Lower leg skin (tissue), 4 donors: ENCODE measurements around the gene COX10. TPM values are rescaled to one million over a fixed set of nuclear protein-coding genes. Genes with fewer than 3 reads are reported as not detected.

ENCODE experiments used
- DNase-seq, 2 donors: peaks; one replicate each; pipeline ENCODE4 v3.0.0-alpha.2; 2019; ENCODE audit warnings: low spot score in 2 of 2
- H3K4me3 ChIP-seq: fragments of 200-600 bp; sonication (generic); 2 replicates; pipeline ENCODE4 v1.5.1; 2017; ENCODE audit warnings: mild to moderate bottlenecking, low read depth; ENCODE audit not compliant: poor library complexity, severe bottlenecking
- CTCF ChIP-seq, 3 donors: fragments of 450-650 bp; IDR thresholded peaks; one replicate each; pipeline ENCODE4 v1.5.1; 2016; ENCODE audit warnings: antibody characterized with exemption in 3 of 3, mild to moderate bottlenecking in 3 of 3, moderate library complexity in 2 of 3
- POLR2A ChIP-seq, 2 donors: fragments of 450-650 bp; IDR thresholded peaks; one replicate each; pipeline ENCODE4 v1.6.1; 2016 to 2017; ENCODE audit warnings: antibody characterized with exemption in 2 of 2, mild to moderate bottlenecking in 1 of 2, moderate library complexity in 1 of 2
- WGBS, 2 donors: methylation state at CpG; one replicate each; pipeline ENCODE4 v1.1.5; 2018; 5-methylcytosine and 5-hydroxymethylcytosine counted together
- intact Hi-C: fragments of 100-400 bp; cut with DNase I; formaldehyde crosslinking; loops from one replicate; pipeline ENCODE4 v1.15.0; 2023; ENCODE audit warnings: low total_unique reads
- total RNA-seq, 4 donors: library from RNA; depleted of rRNA; stranded (reverse); fragments of >200 nt; gene quantifications; one replicate each; pipeline ENCODE4 v1.1.0, GENCODE V29; 2016

Gene COX10
- total RNA-seq, 4 donors from 2014 or later: 17.8 to 24.5 (median 21.6) TPM

- no peak overlapping the region for H3K4me3 ChIP-seq
- intact Hi-C loops: no loop called here
- TF ChIP-seq POLR2A (IDR thresholded peaks at IDR 0.05): no peak
- no peak for TF ChIP-seq CTCF (IDR thresholded peaks at IDR 0.05)
- 68 to 89% methylated on average over 1 of the region's 1 CpG for WGBS, 2 donors
- no peak for DNase-seq
Measured at GRCh38 chr17:14245002-14245401, 175.7 kb downstream of the COX10 start.

- DNase-seq: no peak
- H3K4me3 ChIP-seq: no peak overlapping the region
- WGBS, 2 donors: 96 to 98% methylated on average over 3 of the region's 3 CpGs
- TF ChIP-seq POLR2A (IDR thresholded peaks at IDR 0.05) (no peak), CTCF (IDR thresholded peaks at IDR 0.05) (no peak)
- intact Hi-C loops: no loop called here
Measured at GRCh38 chr17:14245629-14246028, 176.3 kb downstream of the COX10 start.

Other genes starting within 250 kb of the COX10 start
- not detected for gene CDRT15, start 167.4 kb downstream of the COX10 start, total RNA-seq
- 10 to 100 TPM in 3 of 4 donors, 1 to 10 TPM in 1; 4.3 to 30.1 (median 15.5) TPM for gene HS3ST3B1, start 231.6 kb downstream of the COX10 start, total RNA-seq